Coronary artery (tissue), 2 donors: ENCODE measurements around the gene VAT1L.

ENCODE experiments used
- DNase-seq: peaks from one replicate; pipeline ENCODE4 v3.0.0-alpha.2; 2017; ENCODE audit warnings: low spot score
- H3K27ac ChIP-seq, 2 donors: fragments of 200-600 bp; sonication (generic); one replicate each; pipeline ENCODE4 v1.5.1; 2016 to 2019
- H3K4me3 ChIP-seq: fragments of 200-600 bp; sonication (generic); 2 replicates; pipeline ENCODE4 v1.5.1; 2016; ENCODE audit warnings: mild to moderate bottlenecking, moderate library complexity
- CTCF ChIP-seq: fragments of 200-600 bp; sonication (generic); IDR thresholded peaks from one replicate; pipeline ENCODE4 v1.5.1; 2019; ENCODE audit warnings: antibody characterized with exemption

The VAT1L gene

DNA sequence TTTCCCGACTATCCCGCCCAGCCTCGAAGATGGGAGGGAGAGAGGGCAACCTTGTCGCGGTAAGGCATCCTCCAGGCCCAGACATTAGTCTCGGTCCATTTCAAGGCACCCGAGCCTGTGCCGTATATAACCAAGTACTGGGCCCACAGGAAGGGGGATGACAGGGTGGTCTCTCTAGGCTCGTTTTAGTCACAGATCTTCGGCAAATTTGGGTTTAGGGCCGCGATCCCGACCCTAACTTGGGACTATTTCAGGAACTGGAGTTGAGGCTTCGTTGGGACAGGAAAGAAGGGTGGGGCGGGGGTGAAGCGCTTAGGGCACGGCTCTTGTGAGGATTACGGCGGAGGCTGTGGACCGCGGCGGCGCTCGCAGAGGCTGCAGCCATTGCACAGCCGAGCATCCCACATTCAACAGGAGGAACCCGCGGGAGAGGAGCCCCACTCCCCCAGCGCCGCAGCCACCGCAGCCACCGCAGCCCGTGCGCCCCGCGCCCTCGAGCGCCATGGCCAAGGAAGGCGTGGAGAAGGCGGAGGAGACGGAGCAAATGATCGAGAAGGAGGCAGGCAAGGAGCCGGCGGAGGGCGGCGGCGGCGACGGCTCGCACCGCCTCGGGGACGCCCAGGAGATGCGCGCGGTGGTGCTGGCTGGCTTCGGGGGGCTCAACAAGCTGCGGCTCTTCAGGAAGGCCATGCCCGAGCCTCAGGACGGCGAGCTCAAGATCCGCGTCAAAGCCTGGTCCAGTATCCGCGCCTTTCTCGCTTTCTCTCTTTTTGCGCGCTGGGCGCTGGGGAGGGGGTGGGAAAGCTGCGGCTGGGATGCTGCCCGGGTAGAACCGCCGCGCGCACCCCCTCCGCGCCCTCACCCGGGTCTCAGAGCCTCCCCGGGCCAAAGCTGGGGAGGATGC lies at the start of gene VAT1L:
TSS of gene VAT1L (plus strand) at position 384 of the 904 bp plus-strand sequence. CDS start at position 503, 119 bp downstream.
- TF ChIP-seq CTCF, result no peak
- Histone ChIP-seq H3K4me3 (peak within 1 kb of the TSS; percentile 76), H3K27ac (no peak within 1 kb of the TSS)
- no peak for DNase-seq

GRCh38 chr16:77738706-77739558 lies 49.4 kb upstream of the VAT1L start:
- Histone ChIP-seq H3K4me3 (no peak overlapping the region), H3K27ac (no peak overlapping the region)
- no peak for TF ChIP-seq CTCF
- DNase-seq, result no peak

DNA sequence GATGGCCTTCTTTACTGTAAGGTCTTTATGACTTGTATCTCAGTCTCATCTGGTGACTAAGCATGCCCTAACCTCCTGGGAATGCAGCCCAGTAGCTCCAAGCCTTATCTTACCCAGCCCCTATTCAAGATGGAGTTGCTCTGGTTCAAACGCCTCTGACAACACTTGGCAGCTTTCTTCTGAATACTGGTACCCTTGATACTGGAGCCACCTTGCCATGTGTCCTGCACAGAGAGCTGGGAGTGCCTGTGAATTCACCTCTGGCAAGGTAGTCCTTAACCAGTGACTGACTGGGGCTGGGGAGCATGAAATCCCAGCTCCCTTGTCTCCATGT lies 48.8 kb upstream of the VAT1L start:
- no peak for TF ChIP-seq CTCF
- DNase-seq, result no peak
- no peak overlapping the region for H3K27ac ChIP-seq
- no peak overlapping the region for H3K4me3 ChIP-seq

DNA sequence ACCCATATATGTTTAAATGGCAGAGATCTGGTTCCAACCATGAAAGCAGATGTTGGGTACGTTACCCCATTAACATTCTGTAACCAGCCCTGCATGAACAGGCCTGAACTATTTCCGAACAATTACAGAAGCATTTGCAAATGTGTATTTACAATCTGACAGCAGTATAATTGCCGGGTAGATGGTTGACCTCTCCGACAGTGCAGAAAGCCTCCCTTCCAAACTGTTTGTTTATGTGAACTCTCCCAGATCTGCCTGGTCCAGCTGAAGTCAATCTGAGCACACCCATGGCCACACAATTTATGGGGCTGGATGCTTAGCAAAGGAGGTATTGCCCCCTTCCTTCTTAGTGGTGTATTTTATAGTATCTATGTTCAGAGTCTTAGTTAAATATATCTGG lies 44.2 kb upstream of the VAT1L start:
- DNase-seq, result no peak
- H3K4me3 ChIP-seq, result no peak overlapping the region
- no peak overlapping the region for H3K27ac ChIP-seq

DNA sequence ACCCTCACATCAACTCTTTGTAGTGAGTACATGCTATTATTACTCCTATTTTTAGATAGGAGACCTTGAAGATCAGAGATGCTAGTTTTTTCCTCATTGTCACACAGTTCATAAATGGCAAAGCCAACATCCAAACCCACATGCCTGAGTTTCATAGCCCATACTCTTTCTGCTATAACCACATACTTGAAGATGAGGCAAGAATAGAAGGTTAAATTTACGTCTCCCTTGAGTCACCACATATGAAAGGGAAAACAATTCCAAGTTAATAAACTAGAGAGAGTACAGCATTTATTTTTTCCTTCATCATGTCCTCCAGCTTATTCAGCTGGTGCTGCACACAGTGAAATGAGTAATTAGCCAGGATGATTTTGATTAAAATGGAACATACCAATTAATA lies 42.4 kb upstream of the VAT1L start:
- DNase-seq, result no peak
- Histone ChIP-seq H3K27ac (no peak overlapping the region), H3K4me3 (no peak overlapping the region)
- TF ChIP-seq CTCF, result no peak

More for the DNA sequence above, 44.2 kb upstream of the VAT1L start:
- no peak for TF ChIP-seq CTCF

DNA sequence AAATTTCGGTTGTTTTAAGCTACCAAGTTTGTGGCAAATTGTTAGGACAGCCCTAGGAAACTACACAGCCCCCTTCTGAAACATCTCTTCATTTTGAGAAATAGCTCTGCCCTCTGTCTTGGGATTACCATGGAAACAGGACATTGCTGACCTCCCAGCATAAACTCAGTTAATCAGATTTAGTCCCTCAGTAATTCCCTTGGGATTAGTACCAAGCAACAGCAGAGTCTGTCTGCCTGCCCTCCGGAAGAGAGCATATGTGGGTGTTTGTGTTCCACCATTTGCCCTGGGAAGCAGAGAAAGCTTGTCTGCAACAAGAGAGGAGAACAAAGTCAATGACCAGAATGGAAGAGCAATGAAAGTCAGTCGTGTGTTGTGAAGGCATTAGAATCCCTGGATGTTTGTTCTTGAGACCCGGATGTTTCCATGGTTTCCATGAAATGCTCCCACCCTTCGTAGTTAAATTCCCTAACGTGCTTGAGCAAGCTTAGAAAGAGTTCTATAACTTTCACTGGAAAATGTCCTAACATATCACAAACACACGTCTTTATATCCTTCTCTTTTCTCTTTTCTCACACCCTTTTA lies 39.9 kb upstream of the VAT1L start:
- TF ChIP-seq CTCF, result no peak
- Histone ChIP-seq H3K4me3 (no peak overlapping the region), H3K27ac (no peak overlapping the region)
- DNase-seq, result no peak
